ENCODE results near the gene TMEM237. TPM values are rescaled to one million over a fixed set of nuclear protein-coding genes. Genes with fewer than 3 reads are reported as not detected.

Gene TMEM237
- total RNA-seq, 1 experiment from 2014 or later = 33.6 TPM

DNA sequence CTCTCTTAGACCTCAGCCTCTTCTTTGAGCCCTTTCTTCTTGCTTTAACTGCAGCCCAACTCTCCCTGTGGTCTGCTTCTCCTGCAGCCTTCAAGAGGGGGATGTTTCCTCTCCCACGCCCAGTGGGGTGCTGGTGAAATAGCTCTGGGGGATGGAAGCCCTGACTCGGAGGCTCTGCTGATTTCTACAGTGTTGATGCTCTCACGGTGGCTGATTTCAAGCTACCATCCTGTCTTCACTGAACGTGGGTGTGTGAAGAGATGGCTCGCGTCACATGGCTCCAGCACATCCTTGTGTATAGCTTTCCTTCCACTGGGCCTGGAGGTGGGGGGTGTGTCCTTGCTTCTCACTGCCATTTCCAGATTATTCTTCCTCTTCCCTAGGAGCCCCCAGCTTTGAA lies 35.1 kb upstream of the TMEM237 start (continued):
- TF ChIP-seq, protein P1, sequence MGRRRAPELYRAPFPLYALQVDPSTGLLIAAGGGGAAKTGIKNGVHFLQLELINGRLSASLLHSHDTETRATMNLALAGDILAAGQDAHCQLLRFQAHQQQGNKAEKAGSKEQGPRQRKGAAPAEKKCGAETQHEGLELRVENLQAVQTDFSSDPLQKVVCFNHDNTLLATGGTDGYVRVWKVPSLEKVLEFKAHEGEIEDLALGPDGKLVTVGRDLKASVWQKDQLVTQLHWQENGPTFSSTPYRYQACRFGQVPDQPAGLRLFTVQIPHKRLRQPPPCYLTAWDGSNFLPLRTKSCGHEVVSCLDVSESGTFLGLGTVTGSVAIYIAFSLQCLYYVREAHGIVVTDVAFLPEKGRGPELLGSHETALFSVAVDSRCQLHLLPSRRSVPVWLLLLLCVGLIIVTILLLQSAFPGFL (CRISPR knock-in tag; IDR thresholded peaks at IDR 0.05; ENCODE audit: borderline replicate concordance) = no peak
- TF ChIP-seq, protein P2, sequence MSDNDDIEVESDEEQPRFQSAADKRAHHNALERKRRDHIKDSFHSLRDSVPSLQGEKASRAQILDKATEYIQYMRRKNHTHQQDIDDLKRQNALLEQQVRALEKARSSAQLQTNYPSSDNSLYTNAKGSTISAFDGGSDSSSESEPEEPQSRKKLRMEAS (CRISPR knock-in tag; IDR thresholded peaks at IDR 0.05) = no peak

DNA sequence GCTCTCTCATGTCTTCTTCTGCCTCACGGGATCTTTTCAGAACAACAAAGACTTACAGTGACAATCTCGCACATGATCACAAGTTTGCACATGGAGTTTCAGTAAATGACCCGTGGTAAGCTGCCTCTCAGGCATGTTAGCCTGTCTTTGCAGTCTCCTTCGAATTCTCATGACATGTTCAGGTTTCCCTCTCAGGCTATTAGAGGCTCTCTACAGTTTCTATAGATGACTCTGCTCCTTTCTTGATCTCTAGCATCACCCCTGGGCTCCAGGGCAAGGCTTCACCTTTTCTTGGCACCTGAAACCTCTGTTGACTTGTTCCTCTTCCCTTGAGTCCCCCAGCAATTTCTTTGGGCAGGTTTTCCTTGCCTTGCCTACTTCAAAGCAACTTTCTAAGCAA lies 32.2 kb upstream of the TMEM237 start:
- no peak for DNase-seq (ENCODE audit: low spot score)
- H3K9me3 Mint-ChIP-seq = no peaks in the 10 kb centered on the region
- H3K4me1 Mint-ChIP-seq = peaks cover 15% of the 10 kb centered on the region
- no peak overlapping the region for H3K4me3 Mint-ChIP-seq
- ChIA-PET POLR2A (no interaction called here), CTCF (no interaction called here)
- TF ChIP-seq, protein P3, sequence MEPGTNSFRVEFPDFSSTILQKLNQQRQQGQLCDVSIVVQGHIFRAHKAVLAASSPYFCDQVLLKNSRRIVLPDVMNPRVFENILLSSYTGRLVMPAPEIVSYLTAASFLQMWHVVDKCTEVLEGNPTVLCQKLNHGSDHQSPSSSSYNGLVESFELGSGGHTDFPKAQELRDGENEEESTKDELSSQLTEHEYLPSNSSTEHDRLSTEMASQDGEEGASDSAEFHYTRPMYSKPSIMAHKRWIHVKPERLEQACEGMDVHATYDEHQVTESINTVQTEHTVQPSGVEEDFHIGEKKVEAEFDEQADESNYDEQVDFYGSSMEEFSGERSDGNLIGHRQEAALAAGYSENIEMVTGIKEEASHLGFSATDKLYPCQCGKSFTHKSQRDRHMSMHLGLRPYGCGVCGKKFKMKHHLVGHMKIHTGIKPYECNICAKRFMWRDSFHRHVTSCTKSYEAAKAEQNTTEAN (CRISPR knock-in tag; IDR thresholded peaks at IDR 0.05) = no peak
- no peak for TF ChIP-seq NFATC4 (CRISPR knock-in tag; IDR thresholded peaks at IDR 0.05)
- no peak for TF ChIP-seq PRRX2 (CRISPR knock-in tag; IDR thresholded peaks at IDR 0.05)
- TF ChIP-seq, protein P4, sequence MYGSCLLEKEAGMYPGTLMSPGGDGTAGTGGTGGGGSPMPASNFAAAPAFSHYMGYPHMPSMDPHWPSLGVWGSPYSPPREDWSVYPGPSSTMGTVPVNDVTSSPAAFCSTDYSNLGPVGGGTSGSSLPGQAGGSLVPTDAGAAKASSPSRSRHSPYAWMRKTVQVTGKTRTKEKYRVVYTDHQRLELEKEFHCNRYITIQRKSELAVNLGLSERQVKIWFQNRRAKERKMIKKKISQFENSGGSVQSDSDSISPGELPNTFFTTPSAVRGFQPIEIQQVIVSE (CRISPR knock-in tag; IDR thresholded peaks at IDR 0.05; ENCODE audit: borderline replicate concordance) = no peak
- TF ChIP-seq ZNF138 (CRISPR knock-in tag; conservative IDR thresholded peaks at IDR 0.05) = no peak
- TF ChIP-seq, protein P5, sequence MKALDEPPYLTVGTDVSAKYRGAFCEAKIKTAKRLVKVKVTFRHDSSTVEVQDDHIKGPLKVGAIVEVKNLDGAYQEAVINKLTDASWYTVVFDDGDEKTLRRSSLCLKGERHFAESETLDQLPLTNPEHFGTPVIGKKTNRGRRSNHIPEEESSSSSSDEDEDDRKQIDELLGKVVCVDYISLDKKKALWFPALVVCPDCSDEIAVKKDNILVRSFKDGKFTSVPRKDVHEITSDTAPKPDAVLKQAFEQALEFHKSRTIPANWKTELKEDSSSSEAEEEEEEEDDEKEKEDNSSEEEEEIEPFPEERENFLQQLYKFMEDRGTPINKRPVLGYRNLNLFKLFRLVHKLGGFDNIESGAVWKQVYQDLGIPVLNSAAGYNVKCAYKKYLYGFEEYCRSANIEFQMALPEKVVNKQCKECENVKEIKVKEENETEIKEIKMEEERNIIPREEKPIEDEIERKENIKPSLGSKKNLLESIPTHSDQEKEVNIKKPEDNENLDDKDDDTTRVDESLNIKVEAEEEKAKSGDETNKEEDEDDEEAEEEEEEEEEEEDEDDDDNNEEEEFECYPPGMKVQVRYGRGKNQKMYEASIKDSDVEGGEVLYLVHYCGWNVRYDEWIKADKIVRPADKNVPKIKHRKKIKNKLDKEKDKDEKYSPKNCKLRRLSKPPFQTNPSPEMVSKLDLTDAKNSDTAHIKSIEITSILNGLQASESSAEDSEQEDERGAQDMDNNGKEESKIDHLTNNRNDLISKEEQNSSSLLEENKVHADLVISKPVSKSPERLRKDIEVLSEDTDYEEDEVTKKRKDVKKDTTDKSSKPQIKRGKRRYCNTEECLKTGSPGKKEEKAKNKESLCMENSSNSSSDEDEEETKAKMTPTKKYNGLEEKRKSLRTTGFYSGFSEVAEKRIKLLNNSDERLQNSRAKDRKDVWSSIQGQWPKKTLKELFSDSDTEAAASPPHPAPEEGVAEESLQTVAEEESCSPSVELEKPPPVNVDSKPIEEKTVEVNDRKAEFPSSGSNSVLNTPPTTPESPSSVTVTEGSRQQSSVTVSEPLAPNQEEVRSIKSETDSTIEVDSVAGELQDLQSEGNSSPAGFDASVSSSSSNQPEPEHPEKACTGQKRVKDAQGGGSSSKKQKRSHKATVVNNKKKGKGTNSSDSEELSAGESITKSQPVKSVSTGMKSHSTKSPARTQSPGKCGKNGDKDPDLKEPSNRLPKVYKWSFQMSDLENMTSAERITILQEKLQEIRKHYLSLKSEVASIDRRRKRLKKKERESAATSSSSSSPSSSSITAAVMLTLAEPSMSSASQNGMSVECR (CRISPR knock-in tag; IDR thresholded peaks at IDR 0.05; ENCODE audit: borderline replicate concordance) = no peak
- TF ChIP-seq, protein P6, sequence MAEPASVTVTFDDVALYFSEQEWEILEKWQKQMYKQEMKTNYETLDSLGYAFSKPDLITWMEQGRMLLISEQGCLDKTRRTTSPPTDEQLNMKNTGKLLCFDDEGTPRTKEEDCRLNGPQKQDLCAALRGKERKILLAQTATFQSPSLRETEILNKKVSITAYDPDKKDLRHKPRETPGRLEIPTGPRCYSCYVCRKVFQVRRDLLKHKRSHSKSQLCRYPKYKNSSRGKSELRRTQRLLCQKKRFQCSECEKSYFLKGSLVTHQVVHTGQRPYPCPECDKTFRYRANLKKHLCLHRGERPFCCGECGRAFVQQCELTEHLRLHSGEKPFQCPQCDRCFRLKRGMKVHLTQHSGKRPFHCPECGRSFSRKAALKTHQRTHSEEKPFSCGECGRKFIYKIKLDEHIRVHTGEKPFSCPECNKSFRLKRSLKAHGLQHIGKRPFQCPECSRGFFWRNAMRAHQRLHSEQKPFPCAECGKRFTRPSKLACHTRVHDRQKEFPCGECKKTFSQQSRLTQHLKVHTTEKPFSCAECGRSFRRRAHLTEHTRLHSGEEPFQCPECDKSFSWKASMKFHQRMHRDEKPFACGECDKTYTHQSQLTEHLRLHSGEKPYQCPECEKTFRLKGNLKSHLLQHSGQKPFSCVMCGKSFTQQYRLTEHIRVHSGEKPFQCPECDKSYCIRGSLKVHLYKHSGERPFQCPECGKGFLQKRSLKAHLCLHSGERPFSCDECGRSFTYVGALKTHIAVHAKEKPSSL (CRISPR knock-in tag; conservative IDR thresholded peaks at IDR 0.05) = no peak
- no peak for TF ChIP-seq IRF2 (CRISPR knock-in tag; IDR thresholded peaks at IDR 0.05; ENCODE audit: borderline replicate concordance, low read depth)
- no peak for TF ChIP-seq NR2C2 (CRISPR knock-in tag; IDR thresholded peaks at IDR 0.05)
- no peak for TF ChIP-seq OVOL2 (CRISPR knock-in tag; IDR thresholded peaks at IDR 0.05; ENCODE audit: borderline replicate concordance)
- TF ChIP-seq, protein P2 (CRISPR knock-in tag; IDR thresholded peaks at IDR 0.05) = no peak
- TF ChIP-seq GABPB1 (CRISPR knock-in tag; IDR thresholded peaks at IDR 0.05) = no peak
- TF ChIP-seq, protein P7, sequence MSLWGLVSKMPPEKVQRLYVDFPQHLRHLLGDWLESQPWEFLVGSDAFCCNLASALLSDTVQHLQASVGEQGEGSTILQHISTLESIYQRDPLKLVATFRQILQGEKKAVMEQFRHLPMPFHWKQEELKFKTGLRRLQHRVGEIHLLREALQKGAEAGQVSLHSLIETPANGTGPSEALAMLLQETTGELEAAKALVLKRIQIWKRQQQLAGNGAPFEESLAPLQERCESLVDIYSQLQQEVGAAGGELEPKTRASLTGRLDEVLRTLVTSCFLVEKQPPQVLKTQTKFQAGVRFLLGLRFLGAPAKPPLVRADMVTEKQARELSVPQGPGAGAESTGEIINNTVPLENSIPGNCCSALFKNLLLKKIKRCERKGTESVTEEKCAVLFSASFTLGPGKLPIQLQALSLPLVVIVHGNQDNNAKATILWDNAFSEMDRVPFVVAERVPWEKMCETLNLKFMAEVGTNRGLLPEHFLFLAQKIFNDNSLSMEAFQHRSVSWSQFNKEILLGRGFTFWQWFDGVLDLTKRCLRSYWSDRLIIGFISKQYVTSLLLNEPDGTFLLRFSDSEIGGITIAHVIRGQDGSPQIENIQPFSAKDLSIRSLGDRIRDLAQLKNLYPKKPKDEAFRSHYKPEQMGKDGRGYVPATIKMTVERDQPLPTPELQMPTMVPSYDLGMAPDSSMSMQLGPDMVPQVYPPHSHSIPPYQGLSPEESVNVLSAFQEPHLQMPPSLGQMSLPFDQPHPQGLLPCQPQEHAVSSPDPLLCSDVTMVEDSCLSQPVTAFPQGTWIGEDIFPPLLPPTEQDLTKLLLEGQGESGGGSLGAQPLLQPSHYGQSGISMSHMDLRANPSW (CRISPR knock-in tag; conservative IDR thresholded peaks at IDR 0.05; ENCODE audit: low read depth) = no peak
- TF ChIP-seq SMAD4 (CRISPR knock-in tag; IDR thresholded peaks at IDR 0.05) = no peak
- TF ChIP-seq SMAD3 (CRISPR knock-in tag; IDR thresholded peaks at IDR 0.05; ENCODE audit: borderline replicate concordance) = no peak
- TF ChIP-seq ZNF423 (CRISPR knock-in tag; IDR thresholded peaks at IDR 0.05) = no peak
- TF ChIP-seq TEAD4 (CRISPR knock-in tag; IDR thresholded peaks at IDR 0.05) = no peak
- TF ChIP-seq ETV6 (CRISPR knock-in tag; IDR thresholded peaks at IDR 0.05) = no peak
- TF ChIP-seq, protein P8, sequence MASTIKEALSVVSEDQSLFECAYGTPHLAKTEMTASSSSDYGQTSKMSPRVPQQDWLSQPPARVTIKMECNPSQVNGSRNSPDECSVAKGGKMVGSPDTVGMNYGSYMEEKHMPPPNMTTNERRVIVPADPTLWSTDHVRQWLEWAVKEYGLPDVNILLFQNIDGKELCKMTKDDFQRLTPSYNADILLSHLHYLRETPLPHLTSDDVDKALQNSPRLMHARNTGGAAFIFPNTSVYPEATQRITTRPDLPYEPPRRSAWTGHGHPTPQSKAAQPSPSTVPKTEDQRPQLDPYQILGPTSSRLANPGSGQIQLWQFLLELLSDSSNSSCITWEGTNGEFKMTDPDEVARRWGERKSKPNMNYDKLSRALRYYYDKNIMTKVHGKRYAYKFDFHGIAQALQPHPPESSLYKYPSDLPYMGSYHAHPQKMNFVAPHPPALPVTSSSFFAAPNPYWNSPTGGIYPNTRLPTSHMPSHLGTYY (CRISPR knock-in tag; IDR thresholded peaks at IDR 0.05) = no peak
- peaks cover 13% of the 10 kb centered on the region for H3K27me3 Mint-ChIP-seq (ENCODE audit: low read depth)
- ATAC-seq = no peak
- no peaks in the 10 kb centered on the region for H3K36me3 Mint-ChIP-seq
- no peak overlapping the region; the same call in 1 of the 2 replicates for H3K27ac Mint-ChIP-seq
